Activated naive CD4-positive, alpha-beta T cell treated with anti-CD3 and anti-CD28 coated beads, Interleukin-2, amount 50 U/mL, for 72 hours (primary cell): ENCODE measurements around the gene TRIM75. TPM values are rescaled to one million over a fixed set of nuclear protein-coding genes. Genes with fewer than 3 reads are reported as not detected.
"Not testable (repeated sequence)": the region's sequence is repeated elsewhere in the genome, so short reads cannot be mapped to it uniquely, and the experiment has no call there.

Experiments
- ATAC-seq, 2 donors: fragments of 150-1000 bp; cut with Tn5 transposase; 2 replicates each; pipeline ENCODE4 v1.10.0; 2021; ENCODE audit warnings: mild to moderate bottlenecking in 2 of 2, moderate library complexity in 2 of 2
- DNase-seq, 2 donors: peaks; one replicate each; pipeline ENCODE4 v3.0.0; 2021 to 2022; ENCODE audit warnings: low spot score in 2 of 2
- H3K27ac Mint-ChIP-seq, 2 donors: one replicate each; pipeline ENCODE4 v1.8.0; 2022; ENCODE audit warnings: mild to moderate bottlenecking in 2 of 2, mixed read lengths in 2 of 2
- H3K36me3 Mint-ChIP-seq, 2 donors: one replicate each; pipeline ENCODE4 v1.8.0; 2022; ENCODE audit warnings: mixed read lengths in 2 of 2
- H3K9me3 Mint-ChIP-seq, 2 donors: one replicate each; pipeline ENCODE4 v1.8.0; 2022; ENCODE audit warnings: mixed read lengths in 2 of 2
- total RNA-seq, 2 donors: library from RNA; stranded (reverse); gene quantifications; one replicate each; pipeline ENCODE4 v1.2.3, GENCODE V29; 2022

Gene TRIM75
- total RNA-seq, 2 donors from 2014 or later = not detected

GRCh38 chr4:165058666-165059065, 5.0 kb downstream of the TRIM75 start:
- Mint-ChIP-seq H3K36me3 (no peaks in the 10 kb centered on the region), H3K9me3 (no peaks in the 10 kb centered on the region), H3K27ac (no peak overlapping the region)
- ATAC-seq (no peak), DNase-seq (no peak)

GRCh38 chr4:165059386-165059785, 5.7 kb downstream of the TRIM75 start:
- Mint-ChIP-seq H3K36me3 (no peaks in the 10 kb centered on the region), H3K9me3 (no peaks in the 10 kb centered on the region), H3K27ac (no peak overlapping the region)
- ATAC-seq (no peak), DNase-seq (no peak)

DNA sequence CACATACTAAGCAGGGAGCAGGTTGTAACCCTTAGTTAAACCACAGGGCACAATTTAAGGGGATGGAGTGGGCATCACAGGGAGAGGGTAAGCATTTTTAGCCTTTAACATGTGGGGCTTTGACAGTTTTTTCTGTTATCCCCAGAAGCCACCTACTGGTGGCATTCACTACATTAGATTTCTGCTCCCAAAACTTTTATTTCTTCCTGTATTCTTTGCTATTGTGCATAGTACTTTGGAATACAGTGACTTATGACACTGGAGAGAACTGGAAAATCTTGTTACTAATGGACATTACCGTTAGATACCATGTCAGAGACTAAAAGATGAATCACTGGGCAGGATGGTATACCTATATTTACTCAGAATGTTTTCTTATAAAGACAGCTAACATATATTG, 7.3 kb downstream of the TRIM75 start:
- no peak overlapping the region for H3K27ac Mint-ChIP-seq
- no peaks in the 10 kb centered on the region for H3K9me3 Mint-ChIP-seq
- ATAC-seq (no peak), DNase-seq (no peak)
- no peaks in the 10 kb centered on the region for H3K36me3 Mint-ChIP-seq

GRCh38 chr4:165070560-165070959, 16.9 kb downstream of the TRIM75 start:
- DNase-seq (no peak), ATAC-seq (no peak)
- H3K36me3 Mint-ChIP-seq = no peaks in the 10 kb centered on the region
- no peak overlapping the region for H3K27ac Mint-ChIP-seq
- no peaks in the 10 kb centered on the region for H3K9me3 Mint-ChIP-seq

DNA sequence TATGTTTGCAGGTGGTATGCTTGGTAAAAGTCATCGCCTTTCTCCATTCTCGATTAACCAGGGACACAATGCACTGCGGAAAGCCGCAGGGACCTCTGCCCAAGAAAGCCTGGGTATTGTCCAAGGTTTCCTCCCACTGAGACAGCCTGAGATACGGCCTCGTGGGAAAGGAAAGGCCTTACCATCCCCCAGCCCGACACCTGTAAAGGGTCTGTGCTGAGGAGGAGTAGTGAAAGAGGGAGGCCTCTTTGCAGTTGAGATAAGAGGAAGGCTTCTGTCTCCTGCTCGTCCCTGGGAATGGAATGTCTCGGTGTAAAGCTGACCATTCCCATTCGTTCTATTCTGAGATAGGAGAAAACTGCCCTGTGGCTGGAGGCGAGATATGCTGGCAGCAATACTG, 19.7 kb downstream of the TRIM75 start:
- not testable (repeated sequence) for H3K36me3 Mint-ChIP-seq, DNase-seq, ATAC-seq, H3K9me3 Mint-ChIP-seq, H3K27ac Mint-ChIP-seq

DNA sequence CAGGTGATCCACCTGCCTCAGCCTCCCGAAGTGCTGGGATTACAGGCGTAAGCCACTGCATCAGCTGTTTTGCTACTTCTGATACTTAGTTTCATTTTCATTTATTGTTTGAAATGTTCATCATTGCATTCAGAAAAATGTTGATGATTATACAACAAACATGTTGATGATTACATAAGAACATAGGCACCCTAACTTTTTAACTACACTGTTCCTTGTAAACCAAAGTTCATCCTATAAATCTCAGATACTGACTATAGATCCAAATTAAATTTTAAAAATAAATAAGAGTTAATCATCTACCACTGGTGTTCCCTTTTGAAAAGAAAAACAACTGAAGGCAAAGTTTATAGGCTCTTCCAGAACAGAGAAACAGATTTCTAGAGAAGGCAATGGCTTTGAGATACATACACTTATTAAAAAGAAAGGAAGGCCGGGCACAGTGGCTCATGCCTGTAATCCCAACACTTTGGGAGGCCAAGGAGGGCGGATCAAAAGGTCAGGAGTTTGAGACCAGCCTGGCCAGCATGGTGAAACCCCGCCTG, 23.4 kb downstream of the TRIM75 start:
- DNase-seq (no peak), ATAC-seq (no peak)
- peak overlapping the region in 1 of 2 donors; percentile 55 for H3K27ac Mint-ChIP-seq
- no peaks in the 10 kb centered on the region for H3K9me3 Mint-ChIP-seq
- peaks cover 0 to 10% of the 10 kb centered on the region in 2 donors for H3K36me3 Mint-ChIP-seq

DNA sequence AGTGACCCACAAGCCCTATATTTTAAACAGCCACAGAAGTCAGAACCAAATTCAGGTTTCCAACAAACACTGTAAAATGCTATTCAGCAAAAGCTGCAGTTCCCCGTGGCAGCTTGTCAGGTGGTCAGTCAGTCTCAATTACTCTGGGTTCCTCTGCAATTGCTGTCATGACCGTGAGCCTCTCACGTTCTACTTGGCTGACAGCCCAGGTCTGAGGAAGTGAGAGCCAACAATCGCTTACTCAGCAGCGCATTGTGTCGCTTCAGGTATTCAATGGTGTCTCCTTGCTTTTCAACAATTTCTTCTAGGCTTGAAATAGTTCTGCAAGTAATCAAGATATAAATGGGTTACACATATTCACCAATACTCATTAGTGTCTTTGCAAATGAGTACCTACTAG, 25.8 kb downstream of the TRIM75 start:
- H3K27ac Mint-ChIP-seq = no peak overlapping the region
- peaks cover 0 to 10% of the 10 kb centered on the region in 2 donors for H3K36me3 Mint-ChIP-seq
- no peaks in the 10 kb centered on the region for H3K9me3 Mint-ChIP-seq
- ATAC-seq (no peak), DNase-seq (no peak)

GRCh38 chr4:165084787-165085186, 31.1 kb downstream of the TRIM75 start:
- ATAC-seq, H3K27ac Mint-ChIP-seq, H3K36me3 Mint-ChIP-seq: not testable (repeated sequence)

GRCh38 chr4:165085946-165086345, 32.3 kb downstream of the TRIM75 start:
- Mint-ChIP-seq H3K36me3 (peaks cover 0 to 4% of the 10 kb centered on the region in 2 donors), H3K27ac (peak overlapping the region in 1 of 2 donors; percentile 67), H3K9me3 (no peaks in the 10 kb centered on the region)
- ATAC-seq (no peak), DNase-seq (no peak)

More at GRCh38 chr4:165084787-165085186, 31.1 kb downstream of the TRIM75 start:
- H3K9me3 Mint-ChIP-seq, DNase-seq: not testable (repeated sequence)

DNA sequence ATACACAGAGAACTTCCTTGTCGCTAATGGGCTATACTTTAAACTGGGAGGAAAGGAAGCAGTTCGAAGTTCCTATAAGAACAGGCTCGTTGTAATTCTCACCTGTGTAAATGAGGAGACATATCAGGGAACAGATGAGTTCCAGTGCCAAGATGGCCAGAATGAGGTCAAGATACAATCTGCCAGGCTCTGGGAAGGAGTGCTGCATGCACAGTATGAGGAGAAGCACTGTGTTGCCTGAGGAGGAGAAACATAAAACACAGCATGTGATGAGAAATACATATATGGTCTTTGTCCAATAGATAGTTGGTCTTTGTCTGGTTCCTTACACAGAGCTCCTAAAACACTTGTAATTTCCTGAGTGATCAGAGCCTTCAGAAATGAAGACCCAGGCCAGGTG, 34.7 kb downstream of the TRIM75 start:
- ATAC-seq = no peak
- Mint-ChIP-seq H3K27ac (no peak overlapping the region), H3K36me3 (peaks cover 0 to 4% of the 10 kb centered on the region in 2 donors), H3K9me3 (no peaks in the 10 kb centered on the region)
- no peak for DNase-seq

DNA sequence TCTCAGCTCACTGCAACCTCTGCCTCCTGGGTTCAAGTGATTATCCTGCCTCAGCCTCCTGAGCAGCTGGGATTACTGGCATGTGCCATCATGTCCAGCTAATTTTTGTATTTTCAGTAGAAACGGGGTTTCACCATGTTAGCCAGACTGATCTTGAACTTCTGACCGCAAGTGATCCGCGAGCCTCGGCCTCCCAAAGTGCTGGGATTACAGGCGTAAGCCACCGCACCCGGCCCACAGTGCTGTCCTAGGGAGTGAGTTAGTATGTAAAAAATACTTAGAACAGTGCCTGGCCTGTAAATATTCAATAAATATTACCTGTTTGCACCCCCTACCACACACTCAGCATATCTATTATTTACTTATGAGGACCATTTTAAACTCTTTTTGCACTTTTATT, 38.5 kb downstream of the TRIM75 start:
- DNase-seq, H3K27ac Mint-ChIP-seq, ATAC-seq, H3K36me3 Mint-ChIP-seq, H3K9me3 Mint-ChIP-seq: not testable (repeated sequence)

- DNase-seq = no peak
These were observed 41.2 kb downstream of the TRIM75 start for GRCh38 chr4:165094873-165095272.

GRCh38 chr4:165095291-165095690, 41.6 kb downstream of the TRIM75 start:
- Mint-ChIP-seq H3K36me3 (peaks cover 0 to 4% of the 10 kb centered on the region in 2 donors), H3K27ac (no peak overlapping the region), H3K9me3 (no peaks in the 10 kb centered on the region)
- no peak for ATAC-seq
- no peak for DNase-seq

More at GRCh38 chr4:165094873-165095272, 41.2 kb downstream of the TRIM75 start:
- H3K27ac Mint-ChIP-seq = no peak overlapping the region
- peaks cover 0 to 4% of the 10 kb centered on the region in 2 donors for H3K36me3 Mint-ChIP-seq
- ATAC-seq = no peak
- H3K9me3 Mint-ChIP-seq = no peaks in the 10 kb centered on the region

DNA sequence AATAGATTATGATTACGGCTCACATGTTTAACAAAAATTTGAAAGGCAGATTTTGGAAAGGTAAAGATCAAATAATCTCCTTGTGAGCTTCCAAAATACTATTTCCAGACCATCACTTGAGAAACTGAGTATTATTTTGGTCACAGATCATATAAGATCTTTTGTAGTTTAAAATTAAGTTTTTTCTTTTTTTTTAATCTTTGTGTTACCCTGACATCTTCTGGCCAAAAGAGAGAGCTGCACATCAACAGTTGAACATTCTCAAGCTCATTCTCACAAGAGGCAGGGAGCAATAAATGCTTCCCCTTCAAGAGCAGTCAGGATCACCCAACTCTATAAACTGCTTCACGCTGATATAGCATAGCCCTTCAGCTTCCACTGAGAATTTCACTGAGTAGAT, 43.1 kb downstream of the TRIM75 start:
- Mint-ChIP-seq H3K27ac (no peak overlapping the region), H3K36me3 (no peaks in the 10 kb centered on the region)
- no peak for ATAC-seq

DNA sequence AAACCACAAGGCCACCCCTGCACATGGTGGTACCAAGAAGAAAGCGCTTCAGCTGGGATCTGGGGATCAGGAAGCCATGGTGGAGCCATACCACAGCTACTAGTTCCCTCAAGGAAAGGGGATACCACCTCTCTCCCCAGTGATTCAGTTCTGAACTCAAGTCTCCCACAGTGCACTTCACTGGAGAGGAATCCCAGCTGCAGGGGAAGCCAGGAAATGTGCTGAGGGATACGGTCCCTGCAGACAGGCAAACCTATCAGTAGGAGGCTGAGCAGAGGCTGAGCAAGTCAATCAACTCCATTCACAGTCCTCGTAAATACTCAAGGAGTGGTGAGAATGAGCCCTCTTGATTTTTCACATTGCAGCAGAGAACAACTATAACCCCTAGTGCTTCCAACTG, 48.0 kb downstream of the TRIM75 start:
- no peak overlapping the region for H3K27ac Mint-ChIP-seq
- ATAC-seq = no peak

More for the DNA sequence above, 43.1 kb downstream of the TRIM75 start:
- DNase-seq = no peak
- no peaks in the 10 kb centered on the region for H3K9me3 Mint-ChIP-seq

GRCh38 chr4:165106518-165106917, 52.9 kb downstream of the TRIM75 start:
- ATAC-seq (no peak), DNase-seq (no peak)
- H3K36me3 Mint-ChIP-seq = no peaks in the 10 kb centered on the region
- no peaks in the 10 kb centered on the region for H3K9me3 Mint-ChIP-seq
- no peak overlapping the region for H3K27ac Mint-ChIP-seq

More for the DNA sequence above, 48.0 kb downstream of the TRIM75 start:
- no peak for DNase-seq
- Mint-ChIP-seq H3K9me3 (no peaks in the 10 kb centered on the region), H3K36me3 (no peaks in the 10 kb centered on the region)
